Neuronal stem cell (in vitro differentiated cells): ENCODE results near the gene GET4.

Experiments
- DNase-seq: peaks from one replicate; pipeline ENCODE4 v3.0.0-alpha.2; 2013; ENCODE audit warnings: low spot score
- H2AFZ ChIP-seq: one replicate; pipeline ENCODE4 v1.6.1; 2013; ENCODE audit warnings: mild to moderate bottlenecking, low read length, inconsistent platforms
- H2AK5ac ChIP-seq: 2 replicates; pipeline ENCODE4 v1.6.1; 2013; ENCODE audit warnings: low read depth, mild to moderate bottlenecking, inconsistent platforms, low read length, moderate library complexity, mixed read lengths
- H2BK120ac ChIP-seq: 2 replicates; pipeline ENCODE4 v1.6.1; 2013; ENCODE audit warnings: low read depth, mild to moderate bottlenecking, inconsistent platforms, low read length, moderate library complexity, mixed read lengths
- H2BK12ac ChIP-seq: one replicate; pipeline ENCODE4 v1.6.1; 2013; ENCODE audit warnings: low read length, inconsistent platforms
- H2BK15ac ChIP-seq: 2 replicates; pipeline ENCODE4 v1.6.1; 2013; ENCODE audit warnings: mild to moderate bottlenecking, low read length, inconsistent platforms, mixed read lengths
- H2BK5ac ChIP-seq: one replicate; pipeline ENCODE4 v1.6.1; 2013; ENCODE audit warnings: inconsistent platforms, mild to moderate bottlenecking, low read length, moderate library complexity
- H3K14ac ChIP-seq: one replicate; pipeline ENCODE4 v1.6.1; 2013; ENCODE audit warnings: low read length, inconsistent platforms
- H3K18ac ChIP-seq: 2 replicates; pipeline ENCODE4 v1.6.1; 2013; ENCODE audit warnings: low read length, inconsistent platforms
- H3K23ac ChIP-seq: 2 replicates; pipeline ENCODE4 v1.6.1; 2013; ENCODE audit warnings: low read depth, mild to moderate bottlenecking, mixed read lengths, low read length, inconsistent platforms; ENCODE audit not compliant: poor library complexity
- H3K27ac ChIP-seq: replicated peaks from 3 replicates; pipeline ENCODE4 v1.5.1; 2013; ENCODE audit warnings: low read length, inconsistent platforms
- H3K27me3 ChIP-seq, 3 experiments: 2 replicates each; pipeline ENCODE4 v1.6.1; 2013; ENCODE audit warnings: low read length in 3 of 3, mild to moderate bottlenecking in 2 of 3, inconsistent platforms in 1 of 3, low read depth in 1 of 3, mixed read lengths in 1 of 3, moderate library complexity in 1 of 3; ENCODE audit not compliant: control insufficient read depth in 3 of 3, insufficient read depth in 3 of 3
- H3K36me3 ChIP-seq, 2 donors: replicated peaks in 1 of 2; 2 replicates each; pipeline ENCODE4 v1.6.1; 2013; ENCODE audit warnings: low read length in 2 of 2; ENCODE audit not compliant: control insufficient read depth in 2 of 2, insufficient read depth in 2 of 2
- H3K4ac ChIP-seq: 2 replicates; pipeline ENCODE4 v1.6.1; 2013; ENCODE audit warnings: inconsistent platforms, mild to moderate bottlenecking, low read length, moderate library complexity
- H3K4me1 ChIP-seq, 2 donors: 1 replicate in 1 of 2; 2 replicates in 1 of 2; pipeline ENCODE4 v1.6.1; 2013; ENCODE audit warnings: low read length in 2 of 2, low read depth in 1 of 2; ENCODE audit not compliant: control insufficient read depth in 2 of 2, insufficient read depth in 1 of 2
- H3K4me2 ChIP-seq: one replicate; pipeline ENCODE4 v1.6.1; 2013; ENCODE audit warnings: mild to moderate bottlenecking, low read length, inconsistent platforms; ENCODE audit not compliant: insufficient read depth, poor library complexity, severe bottlenecking
- H3K4me3 ChIP-seq, 2 donors: 2 replicates each; pipeline ENCODE4 v1.5.1; 2013; ENCODE audit warnings: low read length in 2 of 2, mild to moderate bottlenecking in 2 of 2, inconsistent platforms in 1 of 2, moderate library complexity in 1 of 2
- H3K79me1 ChIP-seq: one replicate; pipeline ENCODE4 v1.6.1; 2013; ENCODE audit warnings: low read depth, mild to moderate bottlenecking, inconsistent platforms, low read length, moderate library complexity
- H3K9ac ChIP-seq: one replicate; pipeline ENCODE4 v1.6.1; 2013; ENCODE audit warnings: mild to moderate bottlenecking, low read depth, low read length, inconsistent platforms; ENCODE audit not compliant: poor library complexity
- H3K9me3 ChIP-seq, 2 donors: replicated peaks in 1 of 2; 2 replicates each; pipeline versions ENCODE3 to v1.6.1; 2013; ENCODE audit warnings: low read length in 2 of 2, mild to moderate bottlenecking in 2 of 2, inconsistent platforms in 1 of 2, low read depth in 1 of 2, mixed read lengths in 1 of 2, moderate library complexity in 1 of 2; ENCODE audit not compliant: control insufficient read depth in 2 of 2, insufficient read depth in 1 of 2
- H4K8ac ChIP-seq: one replicate; pipeline ENCODE4 v1.6.1; 2013; ENCODE audit warnings: low read depth, mild to moderate bottlenecking, inconsistent platforms, low read length, moderate library complexity
- H4K91ac ChIP-seq: one replicate; pipeline ENCODE4 v1.6.1; 2013; ENCODE audit warnings: low read length, low read depth, mild to moderate bottlenecking, inconsistent platforms; ENCODE audit not compliant: poor library complexity
- WGBS, 2 donors: extraction: QIAGEN DNeasy Blood & Tissue Kit; methylation state at CpG; one replicate each; pipeline ENCODE4 v1.1.7; 2013; ENCODE audit warnings: missing lambda C conversion rate in 2 of 2, mixed read lengths in 1 of 2; ENCODE audit not compliant: insufficient read length in 2 of 2, insufficient replicate concordance in 1 of 2; ENCODE audit errors: extremely low coverage in 2 of 2; 5-methylcytosine and 5-hydroxymethylcytosine counted together

Gene GET4

GRCh38 chr7:910441-910861, 34.1 kb downstream of the GET4 start:
- peaks cover 9% of the 10 kb centered on the region for H3K79me1 ChIP-seq
- H2BK15ac ChIP-seq = no peak overlapping the region
- H4K91ac ChIP-seq = no peak overlapping the region
- peak overlapping the region; percentile 1 for H3K23ac ChIP-seq
- H2BK5ac ChIP-seq = peak overlapping the region; percentile 39
- peaks cover 0 to 6% of the 10 kb centered on the region in 2 donors for H3K4me1 ChIP-seq
- H2AK5ac ChIP-seq = peak overlapping the region; percentile 96
- H3K27me3 ChIP-seq = peaks cover 3 to 45% (median 21%) of the 10 kb centered on the region in 3 experiments
- H2AFZ ChIP-seq = no peak overlapping the region
- no peak overlapping the region for H2BK120ac ChIP-seq
- no peaks in the 10 kb centered on the region for H3K36me3 ChIP-seq
- no peak overlapping the region for H3K14ac ChIP-seq
- no peak overlapping the region for H3K27ac ChIP-seq
- H3K9ac ChIP-seq = no peak overlapping the region
- DNase-seq = no peak
- no peak overlapping the region for H3K4me3 ChIP-seq
- WGBS, 2 donors = no CpG with 5 or more reads among the region's 11 CpGs
- H2BK12ac ChIP-seq = no peak overlapping the region
- no peak overlapping the region for H3K18ac ChIP-seq
- no peak overlapping the region for H4K8ac ChIP-seq
- peaks cover 0 to 2% of the 10 kb centered on the region in 2 donors for H3K9me3 ChIP-seq
- H3K4me2 ChIP-seq = no peak overlapping the region
- H3K4ac ChIP-seq = no peak overlapping the region

DNA sequence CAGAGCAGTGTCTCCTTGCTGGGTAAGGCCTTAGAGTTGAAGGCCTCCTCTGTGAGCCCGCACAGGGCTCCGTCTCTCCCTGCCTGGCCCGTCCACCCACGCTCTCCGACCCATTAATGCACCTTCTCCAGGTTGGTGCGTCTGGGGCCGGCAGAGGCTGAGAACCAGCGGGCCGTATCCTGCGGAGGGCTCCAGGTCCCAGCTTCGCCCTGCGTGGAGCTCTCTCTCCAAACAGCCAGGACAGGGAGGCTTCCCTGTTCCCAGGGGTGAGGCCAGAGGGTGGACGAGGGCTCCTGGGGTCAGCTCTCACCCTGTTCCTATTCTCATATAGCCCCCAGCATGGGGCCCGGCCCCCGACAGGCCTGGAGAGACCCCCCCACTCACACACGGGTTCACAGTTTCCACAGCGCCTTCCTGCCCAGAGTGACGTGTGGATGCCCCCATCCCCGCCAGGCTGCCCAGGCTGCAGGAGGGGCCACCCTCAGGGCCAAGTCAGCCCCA, 34.6 kb downstream of the GET4 start:
- H3K79me1 ChIP-seq = peaks cover 9% of the 10 kb centered on the region
- H2BK15ac ChIP-seq = no peak overlapping the region
- peaks cover 0 to 2% of the 10 kb centered on the region in 2 donors for H3K9me3 ChIP-seq
- H2BK5ac ChIP-seq = peak overlapping the region; percentile 39
- no peaks in the 10 kb centered on the region for H3K36me3 ChIP-seq
- no peak for DNase-seq
- H3K9ac ChIP-seq = peak overlapping the region; percentile 12
- H4K8ac ChIP-seq = no peak overlapping the region
- no peak overlapping the region for H2BK12ac ChIP-seq
- no peak overlapping the region for H3K27ac ChIP-seq
- H3K23ac ChIP-seq = peak overlapping the region; percentile 1
- H3K4me3 ChIP-seq = no peak overlapping the region
- peaks cover 0 to 10% of the 10 kb centered on the region in 2 donors for H3K4me1 ChIP-seq
- H3K18ac ChIP-seq = peak overlapping the region; percentile 17
- H2BK120ac ChIP-seq = no peak overlapping the region
- peaks cover 3 to 50% (median 21%) of the 10 kb centered on the region in 3 experiments for H3K27me3 ChIP-seq
- H4K91ac ChIP-seq = no peak overlapping the region
- H2AFZ ChIP-seq = no peak overlapping the region
- H3K4me2 ChIP-seq = no peak overlapping the region
- peak overlapping the region; percentile 75 for H2AK5ac ChIP-seq
- no peak overlapping the region for H3K4ac ChIP-seq
- no CpG with 5 or more reads among the region's 19 CpGs for WGBS, 2 donors
- H3K14ac ChIP-seq = no peak overlapping the region

- Histone ChIP-seq H2BK5ac (peak overlapping the region; percentile 82), H3K27ac (no peak overlapping the region), H3K23ac (no peak overlapping the region), H4K91ac (no peak overlapping the region), H4K8ac (no peak overlapping the region), H3K9me3 (peaks cover 0 to 2% of the 10 kb centered on the region in 2 donors), H2AFZ (no peak overlapping the region), H3K18ac (peak overlapping the region; percentile 28), H3K36me3 (no peaks in the 10 kb centered on the region), H3K4me3 (no peak overlapping the region), H2BK15ac (peak overlapping the region; percentile 26), H3K4me1 (peaks cover 0 to 18% of the 10 kb centered on the region in 2 donors), H3K9ac (no peak overlapping the region), H3K4me2 (no peak overlapping the region), H2BK120ac (no peak overlapping the region), H2BK12ac (no peak overlapping the region), H3K14ac (no peak overlapping the region), H3K27me3 (peaks cover 3 to 54% (median 19%) of the 10 kb centered on the region in 3 experiments), H2AK5ac (peak overlapping the region; percentile 75), H3K4ac (no peak overlapping the region), H3K79me1 (peaks cover 9% of the 10 kb centered on the region)
- DNase-seq = no peak
- no CpG with 5 or more reads among the region's 41 CpGs for WGBS, 2 donors
Measured at GRCh38 chr7:911791-912480, 35.6 kb downstream of the GET4 start.

- H3K23ac ChIP-seq = no peak overlapping the region
- peak overlapping the region; percentile 61 for H2BK120ac ChIP-seq
- no peak overlapping the region for H2AK5ac ChIP-seq
- peak overlapping the region; percentile 48 for H3K18ac ChIP-seq
- peak overlapping the region; percentile 89 for H3K14ac ChIP-seq
- H3K4me3 ChIP-seq = no peak overlapping the region
- no peak overlapping the region for H4K8ac ChIP-seq
- peaks cover 7% of the 10 kb centered on the region for H3K79me1 ChIP-seq
- no peak overlapping the region for H3K9ac ChIP-seq
- no peak overlapping the region for H2AFZ ChIP-seq
- H3K27ac ChIP-seq = no peak overlapping the region
- H3K27me3 ChIP-seq = peaks cover 3 to 37% (median 12%) of the 10 kb centered on the region in 3 experiments
- no peak for DNase-seq
- no peak overlapping the region for H4K91ac ChIP-seq
- no peak overlapping the region for H2BK15ac ChIP-seq
- H3K36me3 ChIP-seq = no peaks in the 10 kb centered on the region
- H3K4me2 ChIP-seq = no peak overlapping the region
- H3K4me1 ChIP-seq = peaks cover 0 to 18% of the 10 kb centered on the region in 2 donors
- peaks cover 0 to 2% of the 10 kb centered on the region in 2 donors for H3K9me3 ChIP-seq
- no peak overlapping the region for H3K4ac ChIP-seq
- no peak overlapping the region for H2BK5ac ChIP-seq
- peak overlapping the region; percentile 6 for H2BK12ac ChIP-seq
- WGBS, 2 donors = no CpG with 5 or more reads among the region's 31 CpGs
Measured at GRCh38 chr7:913736-914520, 37.6 kb downstream of the GET4 start.
